Parietal lobe (tissue), 1 donor: ENCODE results near the gene ZNF814. TPM values are rescaled to one million over a fixed set of nuclear protein-coding genes. Genes with fewer than 3 reads are reported as not detected.

Source experiments
- total RNA-seq: library from RNA; depleted of rRNA; stranded (reverse); fragments of >200 nt; gene quantifications from one replicate; pipeline ENCODE4 v1.2.3, GENCODE V29; 2014

The ZNF814 gene
- 89.8 TPM for total RNA-seq

DNA sequence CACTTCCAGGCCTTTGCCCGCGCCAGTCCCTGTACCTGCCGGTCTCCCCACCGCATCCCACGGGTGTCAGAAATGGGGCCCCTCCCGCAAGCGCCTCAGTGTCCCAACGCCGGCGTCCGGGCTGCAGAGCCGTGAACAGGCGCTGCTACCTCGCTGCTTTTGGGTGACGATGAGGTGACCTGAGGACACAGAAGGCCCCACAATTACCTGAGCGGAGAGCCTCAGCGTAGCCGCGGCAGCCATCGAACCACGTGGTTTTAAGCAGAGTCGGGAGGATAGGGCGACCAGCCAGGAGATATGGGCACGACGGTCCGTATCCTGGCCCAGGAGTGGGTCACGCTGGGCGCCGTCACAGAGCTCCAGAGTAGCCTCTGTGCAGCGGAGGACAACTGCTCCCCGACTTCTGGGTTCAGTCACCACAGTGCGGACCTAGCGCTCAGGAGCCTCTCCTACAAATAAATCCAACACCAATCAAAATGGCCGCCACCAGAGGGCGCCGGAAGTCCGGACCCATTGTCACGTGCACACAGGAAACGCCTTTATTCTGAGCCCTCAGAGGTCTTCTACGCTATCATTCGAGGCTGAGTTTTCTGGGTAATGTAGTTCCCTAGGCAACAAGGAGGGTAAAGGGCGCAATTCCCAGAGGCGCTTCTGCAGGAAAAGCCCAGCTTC lies at the start of gene ZNF814:
TSS of gene ZNF814 (minus strand) at position 478 of the 672 bp plus-strand sequence. CDS start at position 243, 235 bp downstream.

DNA sequence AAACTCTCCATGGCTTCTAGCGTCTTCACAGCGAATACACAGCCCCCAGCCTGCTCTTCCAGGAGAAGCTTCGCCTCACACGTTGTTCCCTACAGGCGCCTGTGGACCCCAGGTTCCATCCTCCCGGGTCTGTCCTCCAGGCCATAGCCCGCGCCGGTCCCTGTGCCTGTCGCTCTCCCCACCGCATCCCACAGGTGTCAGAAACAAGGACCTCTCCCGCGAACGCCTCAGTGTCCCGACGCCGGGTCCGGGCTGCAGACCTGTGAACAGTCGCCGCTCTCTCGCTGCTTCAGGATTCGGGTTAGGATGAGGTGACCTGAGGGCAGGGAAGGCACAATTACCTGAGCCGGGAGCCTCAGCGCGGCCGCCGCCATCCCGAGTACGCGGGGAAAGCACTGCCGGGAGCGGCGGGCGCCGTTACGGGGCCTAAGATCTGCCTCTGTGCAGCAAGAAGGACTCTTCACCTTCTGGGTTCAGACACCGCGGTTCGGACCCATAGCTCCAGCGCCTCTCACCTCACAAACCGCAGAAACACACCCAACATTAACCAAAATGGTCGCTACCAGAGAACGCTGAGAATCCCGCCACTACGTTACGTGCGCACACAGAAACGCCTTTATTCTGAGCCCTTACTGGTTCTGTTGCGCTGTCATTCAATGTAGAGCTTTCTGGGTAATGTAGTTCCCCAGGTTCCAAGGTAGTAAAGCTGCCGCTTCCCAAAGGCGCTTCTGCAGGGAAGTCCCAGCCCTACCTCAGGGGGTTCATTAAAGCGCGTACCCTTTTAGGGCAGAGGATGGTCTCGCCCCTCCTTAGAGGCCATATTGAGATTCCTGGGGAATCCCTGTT lies 46.2 kb upstream of the ZNF814 start, which contains the start of gene ZNF418:
TSS of gene ZNF418 (minus strand) at position 583 of the 846 bp plus-strand sequence. CDS start 1,580 bp downstream, outside the sequence.

DNA sequence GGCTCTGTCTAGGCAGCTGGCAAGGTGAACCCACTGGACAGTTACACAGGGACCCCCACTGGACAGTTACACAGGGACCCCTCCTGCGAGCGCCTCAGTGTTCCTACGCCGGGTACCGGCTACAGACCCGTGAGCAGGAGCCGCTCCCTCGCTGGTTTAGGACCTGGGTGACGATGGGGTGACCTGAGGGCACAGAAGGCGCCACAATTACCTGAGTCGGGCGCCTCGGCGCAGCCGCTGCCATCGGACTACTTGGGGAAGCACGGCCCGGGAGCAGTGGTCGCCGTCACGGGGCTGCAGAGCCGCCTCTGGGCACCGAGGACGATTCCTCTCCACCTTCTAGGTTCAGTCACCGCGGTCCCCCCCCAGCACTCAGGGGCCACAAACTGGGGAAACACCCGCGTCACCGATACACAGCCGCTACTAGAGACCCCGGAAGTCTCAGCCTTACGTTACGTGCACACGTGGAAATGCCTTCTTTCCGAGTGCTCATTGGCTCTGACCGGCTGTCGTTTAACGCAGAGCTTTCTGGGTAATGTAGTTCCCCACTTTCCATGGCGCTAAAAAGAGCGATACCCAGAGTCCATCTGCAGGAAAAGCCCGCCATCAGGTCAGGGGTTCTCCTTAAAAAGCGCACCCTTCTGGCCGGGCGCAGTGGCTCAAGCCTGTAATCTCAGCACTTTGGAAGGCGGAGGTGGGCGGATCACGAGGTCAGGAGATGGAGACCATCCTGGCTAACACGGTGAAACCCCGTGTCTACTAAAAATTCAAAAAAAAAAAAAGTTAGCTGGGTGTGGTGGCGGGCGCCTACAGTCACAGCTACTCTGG lies 27.5 kb upstream of the ZNF814 start, which contains the start of gene ZNF417:
TSS of gene ZNF417 (minus strand) at position 425 of the 828 bp plus-strand sequence. CDS start at position 244, 181 bp downstream.

DNA sequence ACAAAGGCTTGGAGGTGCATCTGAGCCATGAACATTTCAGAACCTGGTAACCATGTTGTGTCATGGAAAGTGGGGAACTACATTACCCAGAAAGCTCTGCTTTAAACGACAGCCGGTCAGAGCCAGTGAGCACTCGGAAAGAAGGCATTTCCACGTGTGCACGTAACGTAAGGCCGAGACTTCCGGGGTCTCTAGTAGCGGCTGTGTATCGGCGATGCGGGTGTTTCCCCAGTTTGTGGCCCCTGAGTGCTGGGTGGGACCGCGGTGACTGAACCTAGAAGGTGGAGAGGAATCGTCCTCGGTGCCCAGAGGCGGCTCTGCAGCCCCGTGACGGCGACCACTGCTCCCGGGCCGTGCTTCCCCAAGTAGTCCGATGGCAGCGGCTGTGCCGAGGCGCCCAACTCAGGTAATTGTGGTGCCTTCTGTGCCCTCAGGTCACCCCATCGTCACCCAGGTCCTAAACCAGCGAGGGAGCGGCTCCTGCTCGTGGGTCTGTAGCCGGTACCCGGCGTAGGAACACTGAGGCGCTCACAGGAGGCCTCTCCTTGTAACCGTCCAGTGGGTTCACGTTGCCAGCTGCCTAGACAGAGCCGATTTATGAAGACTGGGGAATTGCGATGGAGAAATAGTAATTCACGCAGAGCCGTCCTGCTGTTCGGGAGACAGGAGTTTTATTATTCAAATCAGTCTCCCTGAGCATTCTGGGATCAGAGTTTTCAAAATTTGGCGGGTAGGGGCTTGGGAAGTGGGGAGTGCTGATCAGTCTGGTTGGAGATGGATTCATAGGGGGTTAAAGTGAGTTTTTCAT lies 39.0 kb downstream of the ZNF814 start, which contains the start of gene ZNF587:
TSS of gene ZNF587 (plus strand) at position 194 of the 808 bp plus-strand sequence. CDS start at position 374, 180 bp downstream.

DNA sequence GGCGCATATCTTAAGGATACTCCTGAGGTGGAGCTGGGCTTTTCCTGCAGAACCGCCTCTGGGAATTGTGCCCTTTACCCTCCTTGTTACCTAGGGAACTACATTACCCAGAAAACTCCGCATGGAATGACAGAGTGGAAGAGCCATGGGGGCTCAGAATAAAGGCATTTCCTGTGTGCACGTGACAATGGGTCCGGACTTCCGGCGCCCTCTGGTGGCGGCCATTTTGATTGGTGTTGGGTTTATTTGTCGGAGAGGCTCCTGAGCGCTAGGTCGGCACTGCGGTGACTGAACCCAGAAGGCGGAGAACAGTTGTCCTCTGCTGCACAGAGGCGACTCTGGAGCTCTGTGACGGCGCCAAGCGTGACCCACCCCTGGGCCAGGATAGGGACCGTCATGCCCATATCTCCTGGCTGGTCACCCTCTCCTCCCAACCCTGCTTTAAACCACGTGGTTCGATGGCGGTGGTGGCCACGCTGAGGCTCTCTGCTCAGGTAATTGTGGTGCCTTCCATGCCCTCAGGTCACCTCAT lies 58.7 kb downstream of the ZNF814 start, which contains the start of gene ZNF587B:
TSS of gene ZNF587B (plus strand) at position 229 of the 532 bp plus-strand sequence. CDS start at position 459, 230 bp downstream.

DNA sequence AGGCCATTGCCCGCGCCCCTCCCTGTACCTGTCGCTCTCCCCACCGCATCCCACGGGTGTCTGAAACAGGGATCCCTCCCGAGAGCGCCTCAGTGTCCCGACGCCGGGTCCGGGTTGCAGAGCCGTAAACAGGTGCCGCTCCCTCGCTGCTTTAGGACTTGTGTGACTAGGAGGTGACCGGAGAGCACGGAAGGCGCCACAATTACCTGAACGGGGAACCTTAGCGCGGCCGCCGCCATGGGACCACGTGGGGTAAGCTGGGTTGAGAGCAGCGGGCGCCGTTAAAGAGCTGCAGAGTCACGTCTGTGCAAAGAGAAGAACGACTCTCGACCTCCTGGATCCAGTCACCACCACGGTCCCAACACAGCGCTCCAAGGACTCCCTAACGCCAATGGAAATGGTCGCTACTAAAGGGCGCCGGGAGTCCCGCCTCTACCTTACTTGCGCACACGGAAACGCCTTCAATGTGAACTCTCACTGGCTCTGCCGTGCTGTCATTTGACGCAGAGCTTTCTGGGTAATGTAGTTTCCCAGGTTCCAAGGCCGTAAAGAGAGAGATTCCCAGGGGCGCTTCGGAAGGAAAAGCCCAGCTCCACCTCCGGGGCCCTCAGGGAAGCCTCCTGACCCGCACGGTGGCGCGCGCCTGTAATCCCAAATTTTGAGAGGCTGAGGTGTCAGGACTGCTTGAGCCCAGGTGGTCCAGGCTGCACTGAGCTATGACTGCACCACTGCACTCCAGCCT lies 74.2 kb downstream of the ZNF814 start, which contains the start of gene ZNF552:
TSS of gene ZNF552 (minus strand) at position 409 of the 742 bp plus-strand sequence. CDS start at position 239, 170 bp downstream.

Other genes with a start within 250 kb of the ZNF814 start
- not detected for gene ZSCAN4, start 220.1 kb downstream of the ZNF814 start, total RNA-seq
- gene ZNF551, start 207.1 kb downstream of the ZNF814 start, total RNA-seq: 26.3 TPM
- gene ZNF154, start 179.8 kb downstream of the ZNF814 start, total RNA-seq: 81.7 TPM
- 33.2 TPM for gene ZNF671, start 161.4 kb downstream of the ZNF814 start, total RNA-seq
- gene ZNF776, start 142.2 kb downstream of the ZNF814 start, total RNA-seq: 57.3 TPM
- 79.5 TPM for gene ZNF586, start 119.4 kb downstream of the ZNF814 start, total RNA-seq
- gene ZNF552, start 74.1 kb downstream of the ZNF814 start, total RNA-seq: 20.3 TPM
- 53.5 TPM for gene ZNF587B, start 58.7 kb downstream of the ZNF814 start, total RNA-seq
- gene ZNF587, start 39.2 kb downstream of the ZNF814 start, total RNA-seq: 51.0 TPM
- 61.7 TPM for gene ZNF417, start 27.6 kb upstream of the ZNF814 start, total RNA-seq
- 65.7 TPM for gene ZNF418, start 46.4 kb upstream of the ZNF814 start, total RNA-seq
- 19.7 TPM for gene ZNF256, start 58.7 kb upstream of the ZNF814 start, total RNA-seq
- gene C19orf18, start 85.5 kb upstream of the ZNF814 start, total RNA-seq: not detected
- 65.1 TPM for gene ZNF606, start 113.8 kb upstream of the ZNF814 start, total RNA-seq
- 0.94 TPM for gene ZSCAN1, start 145.0 kb upstream of the ZNF814 start, total RNA-seq
- gene ZNF135, start 170.2 kb upstream of the ZNF814 start, total RNA-seq: 40.4 TPM
- 117 TPM for gene ZSCAN18, start 209.2 kb upstream of the ZNF814 start, total RNA-seq